ENCODE data around the gene PACRG.

PACRG gene

GRCh38 chr6:163344411-163344810 is 616.6 kb downstream of the PACRG start:
- no peak for FAIRE-seq
- DNase-seq (ENCODE audit: low spot score) = no peak

GRCh38 chr6:163345931-163346330 is 618.2 kb downstream of the PACRG start:
- no peak for DNase-seq (ENCODE audit: low spot score)
- FAIRE-seq = no peak

- DNase-seq (ENCODE audit: low spot score) (no peak), FAIRE-seq (no peak)
Measured at GRCh38 chr6:163346497-163346961, 618.8 kb downstream of the PACRG start.

- no peak for FAIRE-seq
- peak; percentile 33 for DNase-seq (ENCODE audit: low spot score)
Measured at GRCh38 chr6:163347021-163347446, 619.3 kb downstream of the PACRG start.

GRCh38 chr6:163348789-163349680 is 621.3 kb downstream of the PACRG start:
- no peak for DNase-seq (ENCODE audit: low spot score)
- no peak for FAIRE-seq

GRCh38 chr6:163349696-163350095 is 621.9 kb downstream of the PACRG start:
- FAIRE-seq = no peak
- DNase-seq (ENCODE audit: low spot score) = no peak

GRCh38 chr6:163351013-163351412 is 623.2 kb downstream of the PACRG start:
- FAIRE-seq (no peak), DNase-seq (ENCODE audit: low spot score) (no peak)

- FAIRE-seq (no peak), DNase-seq (ENCODE audit: low spot score) (no peak)
Measured at GRCh38 chr6:163352011-163352685, 624.4 kb downstream of the PACRG start.

- no peak for DNase-seq (ENCODE audit: low spot score)
- no peak for FAIRE-seq
Measured at GRCh38 chr6:163352966-163353365, 625.2 kb downstream of the PACRG start.

- DNase-seq (ENCODE audit: low spot score) (no peak), FAIRE-seq (no peak)
Measured at GRCh38 chr6:163354085-163354484, 626.3 kb downstream of the PACRG start.

- no peak for FAIRE-seq
- DNase-seq (ENCODE audit: low spot score) = no peak
Measured at GRCh38 chr6:163354761-163355425, 627.1 kb downstream of the PACRG start.

- FAIRE-seq (peak; percentile 35), DNase-seq (ENCODE audit: low spot score) (peak; percentile 84)
Measured at GRCh38 chr6:163355426-163355991, 627.7 kb downstream of the PACRG start.

- FAIRE-seq = no peak
- DNase-seq (ENCODE audit: low spot score) = peak; percentile 61
Measured at GRCh38 chr6:163356324-163356723, 628.5 kb downstream of the PACRG start.

GRCh38 chr6:163356743-163357142 is 629.0 kb downstream of the PACRG start:
- peak; percentile 74 for FAIRE-seq
- no peak for DNase-seq (ENCODE audit: low spot score)

- FAIRE-seq (no peak), DNase-seq (ENCODE audit: low spot score) (no peak)
Measured at GRCh38 chr6:163364641-163365040, 636.9 kb downstream of the PACRG start.

Data from urothelium cell line (cell line).